ENCODE data around the gene LRRC36. TPM values are rescaled to one million over a fixed set of nuclear protein-coding genes. Genes with fewer than 3 reads are reported as not detected.

Gene LRRC36
- total and polyA plus RNA-seq, 2 donors (not counting 3 experiments of a cell fraction or from before 2014, with no cell fraction given) = 0.30 to 2.0 TPM

- H3K9ac ChIP-seq (replicated peaks; ENCODE audit: extremely low read depth, insufficient read depth, low read length) = peak overlapping the region; percentile 2
- no peak for FAIRE-seq
- peaks cover 13% of the 10 kb centered on the region for H3K4me1 ChIP-seq (ENCODE audit: control insufficient read depth, extremely low read depth, insufficient read depth, low read length)
- H3K27me3 ChIP-seq (ENCODE audit: control insufficient read depth in 2 of 2, insufficient read depth in 2 of 2, low read length in 2 of 2) = peaks cover 9 to 11% of the 10 kb centered on the region in 2 experiments
- no peaks in the 10 kb centered on the region for H3K9me1 ChIP-seq (replicated peaks; ENCODE audit: control insufficient read depth, extremely low read depth, insufficient read depth, low read length)
- peak overlapping the region; percentile 35 for H3K4me2 ChIP-seq (ENCODE audit: insufficient read depth, low read length)
- TF ChIP-seq GATA2 (IDR thresholded peaks at IDR 0.05; ENCODE audit: insufficient read depth, insufficient read length, low read depth, low read length) = no peak
- TF ChIP-seq MAX (IDR thresholded peaks at IDR 0.05; ENCODE audit: insufficient read depth, insufficient read length) = no peak
- TF ChIP-seq CTCF (IDR thresholded peaks at IDR 0.05; ENCODE audit: extremely low read depth in 1 of 2, insufficient read depth in 1 of 2, low read depth in 1 of 2, low read length in 2 of 2) = no peak
- TF ChIP-seq MYC (IDR thresholded peaks at IDR 0.05; ENCODE audit: low read depth, low read length) = no peak
- no peak for TF ChIP-seq JUN (IDR thresholded peaks at IDR 0.05; ENCODE audit: borderline replicate concordance, insufficient read depth, insufficient read length, low read depth)
- TF ChIP-seq POLR2AphosphoS5 (IDR thresholded peaks at IDR 0.05; ENCODE audit: insufficient read depth, low read depth, low read length) = no peak
- TF ChIP-seq FOS (IDR thresholded peaks at IDR 0.05; ENCODE audit: borderline replicate concordance, insufficient read depth, low read length) = no peak
- no peak for TF ChIP-seq EZH2 (IDR thresholded peaks at IDR 0.05; ENCODE audit: borderline replicate concordance, low read depth, low read length, severe bottlenecking)
- TF ChIP-seq POLR2A (IDR thresholded peaks at IDR 0.05; ENCODE audit: low read depth, low read length) = no peak
- H2AFZ ChIP-seq (ENCODE audit: low read depth, low read length) = peak overlapping the region; percentile 75
- ChIA-PET CTCF (interaction anchor here (0.7 to 3.1 kb wide), 17 partner anchors 9 to 448 kb away, joined by 3 to 34 read pairs (median 6); partner anchors contain the start of genes KCTD19 and LRRC36), POLR2A (no interaction called here)
- H4K20me1 ChIP-seq (replicated peaks; ENCODE audit: control insufficient read depth, extremely low read depth, insufficient read depth, low read length) = no peaks in the 10 kb centered on the region
- no peaks in the 10 kb centered on the region for H3K9me3 ChIP-seq (replicated peaks; ENCODE audit: control insufficient read depth, insufficient read depth, low read length)
- no TSS peak for BruUV-seq (replicated peaks)
- DNase-seq (ENCODE audit: low read depth, low spot score) = no peak
- no peaks in the 10 kb centered on the region for H3K79me2 ChIP-seq (ENCODE audit: control insufficient read depth, insufficient read depth, low read length)
- no peak overlapping the region for H3K4me3 ChIP-seq (replicated peaks in 1 of 3; ENCODE audit: insufficient read depth in 1 of 3, low read depth in 1 of 3, low read length in 3 of 3)
- dilution Hi-C loops (cut with MboI; ENCODE audit: extremely low pct_ligation_motif_present, low sequenced_read_pairs) = no loop called here
- no peak overlapping the region for H3K27ac ChIP-seq (ENCODE audit: insufficient read depth, low read depth, low read length)
- intact Hi-C loops (cut with micrococcal nuclease) = loop anchor here (1.0 to 10.0 kb wide), 7 partner anchors 21 to 439 kb away; partner anchors contain the start of genes E2F4, ELMO3, EXOC3L1 and KCTD19
- no peaks in the 10 kb centered on the region for H3K36me3 ChIP-seq (ENCODE audit: control insufficient read depth in 2 of 2, extremely low read depth in 1 of 2, insufficient read depth in 2 of 2, low read length in 2 of 2)
These were observed 67.2 kb downstream of the LRRC36 start for GRCh38 chr16:67393788-67394154.
